Fibroblast of peridontal ligament (primary cell): ENCODE data around the gene CAMKK2.

Experiments
- DNase-seq: peaks from one replicate; pipeline ENCODE4 v3.0.0-alpha.2; 2010; ENCODE audit errors: extremely low read depth

Gene CAMKK2

GRCh38 chr12:121196902-121197301 lies 99.6 kb downstream of the CAMKK2 start:
- no peak for DNase-seq

GRCh38 chr12:121191151-121191550 lies 105.4 kb downstream of the CAMKK2 start:
- no peak for DNase-seq

- DNase-seq = peak; percentile 97
Observed at GRCh38 chr12:121190523-121191031, 105.9 kb downstream of the CAMKK2 start.

GRCh38 chr12:121189619-121190155 lies 106.8 kb downstream of the CAMKK2 start:
- no peak for DNase-seq

GRCh38 chr12:121189131-121189530 lies 107.4 kb downstream of the CAMKK2 start:
- DNase-seq = no peak

GRCh38 chr12:121188227-121188626 lies 108.3 kb downstream of the CAMKK2 start:
- DNase-seq = no peak
